ENCODE measurements around the gene PARS2.

GRCh38 chr1:54807756-54808155 lies 43.4 kb upstream of the PARS2 start:
- no peak for TF ChIP-seq POLR2A (IDR thresholded peaks at IDR 0.05; ENCODE audit: low read length)
- TF ChIP-seq CTCF (IDR thresholded peaks at IDR 0.05): no peak
- no peak for TF ChIP-seq MYC (IDR thresholded peaks at IDR 0.05; ENCODE audit: borderline replicate concordance, low read length)
- no peak for TF ChIP-seq JUN (IDR thresholded peaks at IDR 0.05)
- TF ChIP-seq USF2 (IDR thresholded peaks at IDR 0.05): no peak
- no peak for TF ChIP-seq ZFP36 (IDR thresholded peaks at IDR 0.05; ENCODE audit: borderline replicate concordance, partially characterized antibody)
- TF ChIP-seq RAD21 (conservative IDR thresholded peaks at IDR 0.05 in 1 of 2, IDR thresholded peaks at IDR 0.05 in 1 of 2): no peak
- TF ChIP-seq EP300 (IDR thresholded peaks at IDR 0.05): no peak

All from A549 (cell line).